Measurements from ENCODE around the gene FXYD4.
A peak's percentile ranks its signal among the peaks of the same experiment; 100 is the strongest.
"Not testable (repeated sequence)": the region's sequence is repeated elsewhere in the genome, so short reads cannot be mapped to it uniquely, and the experiment has no call there.

Gene FXYD4

DNA sequence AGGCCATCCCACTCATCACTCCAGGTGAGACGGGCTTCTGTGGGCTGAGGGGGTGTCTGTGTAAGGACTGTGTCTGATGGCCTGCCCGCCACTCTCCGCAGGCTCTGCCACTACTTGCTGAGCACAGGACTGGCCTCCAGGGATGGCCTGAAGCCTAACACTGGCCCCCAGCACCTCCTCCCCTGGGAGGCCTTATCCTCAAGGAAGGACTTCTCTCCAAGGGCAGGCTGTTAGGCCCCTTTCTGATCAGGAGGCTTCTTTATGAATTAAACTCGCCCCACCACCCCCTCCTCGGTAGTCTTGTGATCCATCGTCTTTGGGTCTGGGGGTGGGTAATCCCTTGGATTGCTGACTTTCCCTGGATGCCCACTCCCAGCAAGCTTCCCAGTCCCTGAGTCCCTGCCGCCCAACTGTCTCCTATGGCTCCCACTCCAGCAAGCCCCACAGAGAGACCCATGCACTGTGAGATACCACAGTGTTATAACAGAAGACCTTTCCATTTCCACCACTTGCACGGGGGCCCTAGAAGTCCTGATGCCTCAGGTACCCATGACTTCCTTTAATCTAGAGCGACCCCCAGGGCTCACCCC is 4.7 kb downstream of the FXYD4 start:
- no peak for DNase-seq (ENCODE audit: low spot score)

DNA sequence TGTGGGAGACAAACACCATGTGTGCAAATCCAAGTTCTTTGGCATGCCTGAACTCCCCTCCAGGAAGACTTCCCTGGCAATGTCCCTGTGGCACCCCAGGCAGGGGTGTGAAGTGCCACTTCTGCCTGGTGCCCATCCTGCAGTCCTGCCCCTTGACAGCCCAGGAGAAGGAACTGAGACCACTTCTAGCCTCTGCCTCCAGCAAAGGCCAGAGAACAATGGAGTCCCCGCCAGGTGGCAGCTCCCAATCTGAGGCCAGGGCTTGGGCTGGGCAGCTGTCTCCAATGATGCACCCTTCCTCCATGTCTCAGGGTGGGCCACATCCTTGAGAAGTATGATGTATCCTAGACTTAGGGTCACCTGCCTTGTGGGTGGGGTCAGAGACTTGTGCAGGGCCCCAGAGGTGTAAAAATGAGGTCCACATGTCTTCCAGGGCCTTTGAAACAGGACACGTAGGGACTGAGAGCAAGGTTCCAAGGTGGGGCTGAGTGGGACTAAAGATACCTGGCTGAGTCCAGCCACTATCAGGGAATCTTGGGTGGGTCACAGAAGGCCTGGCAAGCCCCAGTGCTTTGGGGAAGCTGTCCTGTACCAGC is 5.5 kb downstream of the FXYD4 start:
- DNase-seq (ENCODE audit: low spot score): no peak

DNA sequence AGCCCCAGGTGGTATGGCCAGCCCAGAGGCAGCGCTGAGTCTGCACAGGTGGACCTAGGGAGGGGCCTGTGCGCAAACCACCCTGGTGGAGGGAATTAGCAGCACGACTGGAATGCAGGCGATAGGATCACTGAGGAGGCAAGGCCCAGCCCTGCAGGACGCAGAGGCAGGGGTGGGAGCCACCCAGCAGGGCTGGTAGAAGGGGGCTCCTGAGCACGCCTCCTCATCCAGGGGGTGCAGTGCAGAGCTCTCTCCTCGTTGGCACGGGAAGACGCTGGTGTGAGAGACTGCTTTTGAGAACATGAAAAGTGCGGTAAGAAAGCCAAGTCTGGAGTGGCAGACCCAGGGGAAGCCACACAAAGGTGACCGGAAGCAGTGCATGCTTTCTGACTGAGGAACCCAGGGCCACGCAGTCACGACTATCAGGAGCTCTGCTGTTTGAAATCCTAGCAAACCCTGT is 6.0 kb downstream of the FXYD4 start:
- no peak for DNase-seq (ENCODE audit: low spot score)

DNA sequence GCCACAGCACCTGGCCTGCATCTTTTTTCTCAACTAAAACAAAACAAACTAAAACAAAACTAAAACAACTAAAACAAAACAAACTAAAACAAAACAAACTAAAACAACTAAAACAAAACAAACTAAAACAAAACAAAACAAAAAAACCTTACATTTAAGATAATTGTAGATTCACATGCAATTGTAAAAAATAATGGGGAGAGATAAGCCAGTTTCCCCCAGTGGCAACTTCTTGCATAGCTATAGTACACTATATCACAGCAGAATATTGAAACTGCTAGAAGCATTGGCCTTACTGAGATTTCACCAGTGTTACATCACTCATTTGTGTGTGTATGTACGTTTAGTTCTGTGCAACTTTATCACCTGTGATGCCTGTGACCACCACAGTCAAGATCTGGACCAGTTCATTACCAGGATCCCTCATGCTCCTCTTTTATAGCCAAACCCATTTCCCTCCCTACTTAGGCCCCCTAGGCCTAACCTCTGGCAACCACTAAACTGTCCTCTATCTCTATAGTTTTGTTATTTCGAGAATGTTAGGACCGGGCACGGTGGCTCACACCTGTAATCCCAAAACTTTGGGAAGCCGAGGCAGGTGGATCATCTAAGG is 9.3 kb downstream of the FXYD4 start:
- no peak for DNase-seq (ENCODE audit: low spot score)

DNA sequence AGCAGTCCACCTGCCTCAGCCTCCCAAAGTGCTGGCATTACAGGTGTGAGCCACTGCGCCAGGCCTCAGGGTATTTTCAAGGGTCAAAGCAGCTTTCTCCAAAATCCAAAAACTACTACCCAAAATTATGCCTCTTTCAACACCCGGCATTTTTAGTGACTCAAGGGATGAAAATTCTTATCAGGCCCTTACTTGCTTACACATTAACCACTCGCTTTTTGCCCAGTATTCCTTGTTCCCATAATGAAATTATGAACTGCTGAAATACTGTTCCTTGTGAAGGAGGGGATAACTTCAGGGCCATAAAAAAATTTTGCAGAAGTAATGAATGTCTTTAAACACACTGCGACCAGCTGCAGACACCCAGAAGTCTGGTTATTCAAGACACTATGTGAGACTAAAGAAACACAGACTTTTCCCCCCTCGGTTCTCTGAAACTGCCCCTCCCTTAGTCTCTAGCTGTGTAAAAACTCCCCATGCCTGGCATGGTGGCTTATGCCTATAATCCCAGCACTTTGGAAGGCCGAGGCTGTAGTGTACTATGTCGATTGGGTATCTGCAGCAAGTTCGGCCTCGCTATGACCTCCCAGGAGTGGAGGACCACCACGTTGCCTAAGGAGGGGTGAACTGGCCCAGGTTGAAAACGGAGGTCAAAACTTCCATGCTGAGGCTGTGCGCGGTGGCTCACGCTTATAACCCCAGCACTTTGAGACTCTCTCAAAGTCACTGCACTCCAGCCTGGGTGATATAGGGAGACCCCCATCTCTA is 12.0 kb downstream of the FXYD4 start:
- DNase-seq (ENCODE audit: low spot score): no peak

DNA sequence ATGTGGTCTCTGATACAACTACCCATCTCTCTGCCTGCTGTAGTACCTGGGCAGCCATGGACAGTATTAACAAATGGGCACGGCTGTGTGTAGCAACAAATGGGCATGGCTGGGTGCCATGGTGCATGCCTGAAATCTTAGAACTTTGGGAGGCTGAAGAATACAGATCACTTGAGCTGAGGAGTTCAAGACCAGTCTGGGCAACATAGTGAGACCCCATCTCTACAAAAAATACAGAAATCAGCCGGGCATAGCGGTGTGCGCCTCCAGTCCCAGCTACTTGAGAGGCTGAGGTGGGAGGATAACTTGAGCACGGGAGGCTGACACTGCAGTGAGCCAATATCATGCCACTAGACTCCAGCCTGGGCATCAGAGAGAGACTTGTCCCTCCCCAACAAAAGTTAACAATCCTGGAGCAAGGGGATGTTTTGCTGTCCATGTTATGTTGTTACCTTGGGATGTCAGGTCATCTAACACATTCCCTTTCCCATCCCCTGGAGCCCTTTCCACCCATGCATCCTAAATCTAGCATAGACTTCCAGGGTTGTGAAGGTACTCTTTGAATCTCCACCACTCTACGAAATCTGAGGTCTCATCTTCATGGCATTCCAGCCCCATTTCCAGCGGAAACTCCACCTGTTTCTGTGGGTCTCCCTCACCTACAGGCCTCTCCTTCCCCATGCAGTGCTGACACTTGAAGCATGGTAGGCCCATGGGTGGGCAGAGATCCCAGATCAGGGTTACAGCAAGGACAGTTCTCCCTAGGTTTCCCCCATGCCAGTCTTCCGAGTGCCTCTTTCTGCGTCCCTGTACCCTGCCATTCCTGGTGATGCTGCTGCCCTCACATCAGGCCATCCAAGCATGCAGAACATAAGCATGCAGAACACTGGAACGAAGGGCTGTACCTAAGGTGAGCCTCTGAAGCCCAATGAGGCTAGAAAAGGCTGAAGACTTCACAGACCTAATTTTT is 13.1 kb downstream of the FXYD4 start:
- DNase-seq (ENCODE audit: low spot score): no peak

DNA sequence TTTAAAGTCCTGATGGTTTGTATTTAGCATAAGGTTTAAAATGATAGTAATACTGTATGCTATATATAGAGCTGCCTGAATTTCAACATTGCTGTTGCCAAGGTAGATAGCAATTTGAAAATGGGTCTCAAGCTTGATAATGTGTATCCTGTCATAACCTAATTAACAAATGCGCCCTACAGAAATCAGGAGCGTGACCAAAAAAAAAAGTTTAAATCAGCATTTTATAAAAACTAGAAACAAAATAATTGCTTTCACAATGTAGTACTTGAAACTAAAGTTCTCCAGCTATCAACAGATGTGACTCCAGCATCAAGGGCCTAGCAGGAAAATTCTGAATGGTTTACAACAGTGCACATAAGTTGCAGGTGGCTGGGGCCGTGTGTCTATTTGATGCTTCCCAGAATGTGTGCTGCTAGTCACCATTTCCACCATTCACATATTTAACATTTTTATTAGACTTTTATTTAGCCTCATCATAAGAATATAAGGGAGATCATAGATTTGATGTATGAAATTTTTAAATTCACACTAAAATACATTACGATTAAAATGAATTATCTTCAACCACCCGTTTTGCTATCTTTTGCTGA is 14.1 kb downstream of the FXYD4 start:
- no peak for DNase-seq (ENCODE audit: low spot score)

DNA sequence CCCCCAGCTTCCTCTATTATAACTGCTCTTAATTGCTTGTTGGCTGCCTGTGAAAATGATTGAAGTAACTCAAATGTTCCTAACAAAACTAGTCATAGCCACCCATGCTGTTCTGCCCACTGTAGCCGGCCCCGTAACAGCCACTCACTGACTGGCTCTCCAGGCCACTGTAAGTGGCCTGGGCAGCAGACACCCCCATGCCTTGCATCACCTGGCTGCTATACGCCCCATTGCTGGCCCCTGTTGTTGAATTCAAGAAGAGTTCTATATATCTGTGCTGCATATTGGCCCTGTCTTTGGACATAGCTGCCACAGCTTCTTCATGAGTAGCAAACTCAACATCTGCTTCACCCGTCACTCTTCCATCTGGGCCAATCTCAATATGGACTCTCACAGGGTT is 15.1 kb downstream of the FXYD4 start:
- DNase-seq (ENCODE audit: low spot score): no peak

DNA sequence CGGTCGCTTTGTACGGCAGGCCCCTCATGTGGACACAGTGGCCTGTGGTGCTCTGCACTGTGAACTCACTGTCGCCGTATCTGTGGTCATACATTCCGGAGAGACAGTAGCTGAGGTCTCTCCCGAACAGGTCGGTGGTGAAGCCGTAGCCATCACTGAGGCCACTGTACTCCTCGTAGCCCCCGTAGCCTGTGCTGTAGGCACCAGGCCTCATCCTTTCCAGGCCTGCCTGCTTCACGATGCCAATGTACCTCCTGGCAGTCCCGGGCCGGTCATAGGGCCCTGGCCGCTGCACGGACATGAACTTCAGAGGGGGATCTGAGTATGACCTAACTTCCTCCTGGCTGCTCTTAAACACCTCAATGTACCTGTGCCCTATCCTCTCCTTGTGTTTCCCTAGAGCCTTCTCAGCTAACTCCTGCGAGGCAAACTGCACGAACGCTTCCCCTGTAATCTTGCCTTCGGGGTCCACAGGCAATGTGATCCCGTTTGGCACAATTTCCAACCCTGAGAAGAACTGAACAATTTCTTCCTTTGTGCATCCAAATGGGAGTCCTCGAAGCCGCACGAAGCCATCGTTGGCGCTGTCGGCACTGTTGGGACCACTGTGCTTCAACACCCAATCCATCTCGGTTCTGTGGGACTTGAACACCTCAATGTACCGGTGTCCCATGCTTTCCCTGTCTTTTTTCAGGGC is 15.7 kb downstream of the FXYD4 start:
- DNase-seq (ENCODE audit: low spot score): no peak

DNA sequence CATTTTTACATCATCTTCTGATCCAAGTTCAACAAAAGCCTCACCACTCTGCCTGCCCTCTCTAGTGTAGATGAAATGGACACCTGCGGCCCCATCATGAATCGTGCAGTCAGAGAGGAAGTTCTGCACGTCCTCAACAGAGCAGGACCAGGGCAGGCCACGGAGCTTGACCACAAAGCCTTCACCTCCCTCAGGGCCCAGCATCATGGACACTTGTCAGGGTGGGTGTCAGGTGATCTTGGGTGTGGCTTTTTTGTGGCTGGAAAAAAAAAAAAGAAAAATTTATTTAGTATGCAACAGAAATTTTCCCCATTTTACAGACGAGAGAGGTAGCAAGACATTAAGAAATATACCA is 16.2 kb downstream of the FXYD4 start:
- no peak for DNase-seq (ENCODE audit: low spot score)

DNA sequence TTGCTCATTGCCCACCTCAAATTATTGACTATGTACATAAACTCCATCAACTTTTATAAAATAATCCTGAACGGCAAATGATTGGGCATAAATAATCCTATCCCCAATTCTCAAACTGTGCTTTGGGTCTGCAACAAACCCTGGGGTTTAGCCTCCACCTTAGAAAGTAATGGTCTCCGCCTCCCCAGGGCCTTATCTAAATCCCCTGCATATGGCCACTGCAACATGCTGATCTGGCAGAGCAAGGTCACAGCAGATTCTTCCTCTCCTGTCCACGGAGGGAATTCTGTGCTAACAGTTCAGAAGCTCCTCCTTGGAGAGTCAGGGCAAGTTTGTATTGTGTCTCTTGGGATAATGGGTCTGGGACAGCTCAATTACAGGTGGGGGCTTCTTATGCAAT is 18.4 kb downstream of the FXYD4 start:
- DNase-seq (ENCODE audit: low spot score): no peak

DNA sequence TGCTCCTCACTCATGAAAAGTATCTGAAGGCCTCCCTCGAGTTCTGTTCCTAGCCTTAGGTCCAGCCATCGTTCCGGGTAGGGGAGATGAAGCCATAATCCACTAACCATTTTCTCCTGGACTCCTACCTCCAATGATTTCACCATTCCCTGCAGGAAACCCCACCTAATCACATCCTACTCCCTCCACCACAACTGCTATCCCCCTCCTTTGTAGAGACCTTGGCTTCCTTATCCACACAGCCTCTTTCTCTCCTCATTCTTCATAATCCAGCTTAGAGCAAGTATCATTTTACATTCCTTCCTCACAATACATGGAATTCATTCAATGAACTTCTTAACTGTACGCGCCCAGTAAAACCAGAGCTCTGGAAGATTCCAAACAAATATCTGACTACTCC is 18.9 kb downstream of the FXYD4 start:
- DNase-seq (ENCODE audit: low spot score): no peak

DNA sequence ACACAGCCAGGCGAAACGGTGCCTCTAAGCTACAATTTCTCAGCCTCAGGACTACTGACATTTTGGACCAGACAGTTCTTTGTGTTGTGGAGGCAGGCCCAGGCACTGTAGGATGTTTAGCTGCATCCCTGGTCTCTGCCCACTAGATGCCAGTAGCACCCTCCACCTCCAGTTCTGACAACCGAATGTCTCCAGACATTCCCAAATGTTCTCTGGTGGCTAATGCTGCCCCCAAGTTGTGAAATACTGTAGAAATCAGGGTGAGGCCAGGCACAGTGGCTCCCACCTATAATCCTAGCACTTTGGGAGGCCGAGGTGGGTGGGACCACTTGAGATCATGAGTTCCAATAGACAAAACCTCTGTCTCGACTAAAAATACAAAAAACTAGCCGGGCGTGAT is 19.3 kb downstream of the FXYD4 start:
- DNase-seq (ENCODE audit: low spot score): peak; percentile 88

DNA sequence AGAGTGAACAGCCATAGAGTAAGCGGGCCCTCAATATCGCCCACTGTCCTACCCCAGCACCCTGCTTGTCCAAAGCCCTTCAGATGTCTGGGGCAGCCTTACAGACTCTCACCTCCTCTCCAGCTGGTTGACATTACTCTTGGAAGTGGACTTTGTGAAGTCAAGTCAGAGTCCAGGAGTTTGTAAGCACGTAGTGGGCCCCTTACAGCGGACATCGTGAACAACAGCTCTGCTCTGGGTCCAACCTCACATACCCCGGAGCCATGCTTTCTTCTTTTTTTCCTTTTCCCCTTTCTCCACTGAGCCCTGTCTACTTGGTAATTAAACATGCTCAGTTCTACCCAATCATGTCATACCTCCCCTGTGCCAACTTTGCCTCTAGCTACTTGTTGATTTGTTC is 20.1 kb downstream of the FXYD4 start:
- no peak for DNase-seq (ENCODE audit: low spot score)

DNA sequence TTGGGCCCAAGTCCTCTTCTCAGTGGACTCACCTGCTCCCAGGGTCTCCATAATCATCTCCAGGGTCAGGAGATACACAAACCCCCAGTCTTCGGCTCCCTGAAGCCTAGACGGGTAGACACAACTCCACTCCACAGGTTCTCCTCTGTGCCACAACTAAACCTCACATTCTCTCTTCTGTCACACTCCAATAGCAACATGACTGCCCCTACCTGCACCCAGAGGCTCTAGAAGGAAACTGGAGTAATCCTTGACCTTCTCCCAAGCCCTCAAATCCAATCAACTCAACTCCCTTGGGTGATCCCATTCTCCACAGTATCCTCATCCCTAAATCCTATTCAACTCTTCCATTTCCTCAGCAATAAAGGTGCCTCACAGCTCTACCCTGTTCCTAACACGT is 21.3 kb downstream of the FXYD4 start:
- DNase-seq (ENCODE audit: low spot score): no peak

DNA sequence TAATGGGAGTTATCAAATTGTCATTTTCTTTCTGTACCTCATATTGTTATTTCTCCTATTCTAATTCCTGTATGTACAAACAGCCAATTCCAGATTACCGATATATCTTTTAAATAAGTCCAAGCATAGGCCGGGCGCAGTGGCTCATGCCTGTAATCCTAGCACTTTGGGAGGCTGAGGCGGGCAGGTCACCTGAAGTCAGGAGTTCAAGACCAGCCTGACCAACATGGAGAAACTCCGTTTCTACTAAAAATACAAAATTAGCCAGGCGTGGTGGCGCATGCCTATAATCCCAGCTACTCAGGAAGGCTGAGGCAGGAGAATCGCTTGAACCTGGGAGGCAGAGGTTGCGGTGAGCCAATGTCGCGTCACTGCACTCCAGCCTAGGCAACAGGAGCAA is 21.8 kb downstream of the FXYD4 start:
- DNase-seq (ENCODE audit: low spot score): not testable (repeated sequence)

DNA sequence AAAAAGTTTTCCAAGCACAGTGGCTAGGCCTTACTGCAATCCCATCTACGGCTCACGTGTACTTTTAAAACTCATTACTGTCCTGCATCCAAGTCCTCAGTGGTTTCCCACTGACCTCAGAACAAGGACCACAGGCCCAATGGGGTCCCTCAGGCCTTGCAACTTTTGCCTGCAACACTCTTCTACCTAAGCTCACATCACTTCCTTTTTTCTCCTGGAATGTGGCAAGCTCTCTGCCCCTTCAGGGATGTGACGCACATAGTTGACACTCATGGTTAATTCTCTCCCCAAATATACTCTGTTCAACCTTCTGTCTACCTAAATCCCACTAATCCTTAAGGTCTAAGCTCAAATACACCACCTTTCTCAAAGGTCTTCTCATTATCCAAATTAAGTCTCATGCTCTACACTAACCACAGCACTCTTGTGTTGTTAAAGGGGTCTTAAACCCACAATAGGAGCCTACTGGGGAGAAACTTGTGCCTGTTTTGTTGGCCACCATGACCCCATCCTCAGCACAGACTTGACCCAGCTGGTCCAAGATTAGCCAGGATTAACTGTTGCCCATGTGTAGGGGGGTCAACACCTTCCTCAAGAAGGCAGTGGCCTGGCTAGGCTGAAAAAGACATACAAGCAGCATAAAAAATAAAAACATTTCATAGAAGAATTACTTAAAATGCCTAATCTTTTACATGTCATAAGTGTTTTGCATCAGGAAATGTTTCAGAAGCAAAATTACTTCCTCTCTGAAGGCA is 22.3 kb downstream of the FXYD4 start:
- DNase-seq (ENCODE audit: low spot score): no peak

DNA sequence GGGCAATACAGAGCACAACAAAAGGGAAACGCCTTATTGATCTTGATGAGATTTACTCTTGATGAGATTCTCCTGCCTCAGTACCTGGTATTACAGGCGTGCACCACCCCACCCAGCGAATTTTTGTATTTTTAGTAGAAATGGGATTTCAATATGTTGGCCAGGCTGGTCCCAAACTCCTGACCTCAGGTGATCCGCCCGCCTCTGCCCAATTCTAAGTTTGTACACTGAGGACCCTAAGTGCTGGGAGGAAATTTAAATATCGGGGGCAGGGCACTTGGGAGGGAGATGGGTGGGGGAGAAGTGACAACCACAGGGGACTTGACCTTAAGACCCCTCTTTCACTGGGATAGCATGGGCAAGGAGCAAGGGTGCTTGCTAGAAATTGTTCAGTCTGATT is 23.4 kb downstream of the FXYD4 start:
- no peak for DNase-seq (ENCODE audit: low spot score)

DNA sequence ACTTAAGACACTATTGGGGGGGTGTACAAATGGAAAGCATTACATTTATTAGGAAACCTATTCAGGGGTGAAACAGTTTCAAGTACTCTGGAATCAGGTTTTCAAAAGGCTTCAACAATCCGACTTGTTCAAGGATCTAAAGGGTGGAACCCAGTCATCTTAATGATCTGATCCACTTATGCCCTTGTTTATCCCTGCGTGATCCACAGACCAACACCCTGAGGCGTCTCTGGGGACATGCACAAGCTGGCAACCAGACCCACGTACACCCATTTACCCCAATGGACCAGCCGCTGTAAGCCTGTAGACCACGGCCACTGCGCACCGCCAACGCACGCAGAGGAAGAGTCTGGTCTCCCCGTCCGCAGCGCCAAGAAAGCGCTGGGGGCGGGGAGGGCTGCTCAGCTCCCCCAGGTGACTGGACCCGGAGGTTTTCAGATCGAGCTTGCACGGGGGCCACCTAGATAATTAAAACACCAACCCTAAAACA is 24.2 kb downstream of the FXYD4 start:
- no peak for DNase-seq (ENCODE audit: low spot score)
